Pulmonary artery endothelial cell (primary cell): ENCODE results near the gene EPG5. TPM values are rescaled to one million over a fixed set of nuclear protein-coding genes. Genes with fewer than 3 reads are reported as not detected.
"Not testable (repeated sequence)": the region's sequence is repeated elsewhere in the genome, so short reads cannot be mapped to it uniquely, and the experiment has no call there.

Experiments used
- DNase-seq: peaks from one replicate; pipeline ENCODE4 v3.0.0-alpha.2; 2011; ENCODE audit warnings: low read depth, low spot score
- total RNA-seq: library from RNA; depleted of rRNA; stranded (reverse); fragments of >200 nt; gene quantifications from 2 replicates; pipeline ENCODE4 v1.2.3, GENCODE V29; 2014

The EPG5 gene
- total RNA-seq: 11.5 and 27.7 TPM in 2 replicates

- DNase-seq: peak; percentile 85
Observed at GRCh38 chr18:45967007-45967706, at the start of gene EPG5. Gene EPG5 (minus strand): TSS chr18:45967329. CDS start chr18:45967239, 90 bp downstream.

- no peak for DNase-seq
Observed at GRCh38 chr18:46013484-46014189, 46.5 kb upstream of the EPG5 start.

GRCh38 chr18:46010676-46011075, 43.5 kb upstream of the EPG5 start:
- no peak for DNase-seq

GRCh38 chr18:46010050-46010449, 42.9 kb upstream of the EPG5 start:
- DNase-seq: no peak

GRCh38 chr18:46009125-46009840, 42.2 kb upstream of the EPG5 start:
- no peak for DNase-seq

- no peak for DNase-seq
Observed at GRCh38 chr18:46008531-46008930, 41.4 kb upstream of the EPG5 start.

- no peak for DNase-seq
Observed at GRCh38 chr18:46007165-46007564, 40.0 kb upstream of the EPG5 start.

GRCh38 chr18:46002934-46003333, 35.8 kb upstream of the EPG5 start:
- DNase-seq: no peak

GRCh38 chr18:46001892-46002291, 34.8 kb upstream of the EPG5 start:
- DNase-seq: no peak

GRCh38 chr18:46001074-46001473, 33.9 kb upstream of the EPG5 start:
- no peak for DNase-seq

- no peak for DNase-seq
Observed at GRCh38 chr18:45999536-45999935, 32.4 kb upstream of the EPG5 start.

GRCh38 chr18:45998244-45998643, 31.1 kb upstream of the EPG5 start:
- DNase-seq: no peak

- no peak for DNase-seq
Observed at GRCh38 chr18:45997700-45998151, 30.6 kb upstream of the EPG5 start.

- no peak for DNase-seq
Observed at GRCh38 chr18:45995461-45995860, 28.3 kb upstream of the EPG5 start.

- no peak for DNase-seq
Observed at GRCh38 chr18:45993438-45993837, 26.3 kb upstream of the EPG5 start.

- not testable (repeated sequence) for DNase-seq
Observed at GRCh38 chr18:45992527-45992926, 25.4 kb upstream of the EPG5 start.

- no peak for DNase-seq
Observed at GRCh38 chr18:45991788-45992187, 24.7 kb upstream of the EPG5 start.

GRCh38 chr18:45984546-45985235, 17.6 kb upstream of the EPG5 start:
- no peak for DNase-seq

GRCh38 chr18:45981821-45982220, 14.7 kb upstream of the EPG5 start:
- no peak for DNase-seq

- no peak for DNase-seq
Observed at GRCh38 chr18:45980229-45980628, 13.1 kb upstream of the EPG5 start.

- no peak for DNase-seq
Observed at GRCh38 chr18:45978084-45978483, 11.0 kb upstream of the EPG5 start.

- no peak for DNase-seq
Observed at GRCh38 chr18:45976974-45977373, 9.8 kb upstream of the EPG5 start.
